ENCODE results near the gene GMPS. TPM values are rescaled to one million over a fixed set of nuclear protein-coding genes. Genes with fewer than 3 reads are reported as not detected.

The GMPS gene
- total RNA-seq, 1 experiment from 2014 or later = 43.3 TPM

- DNase-seq = no peak
Measured at GRCh38 chr3:155948476-155948875, 78.0 kb downstream of the GMPS start.

DNA sequence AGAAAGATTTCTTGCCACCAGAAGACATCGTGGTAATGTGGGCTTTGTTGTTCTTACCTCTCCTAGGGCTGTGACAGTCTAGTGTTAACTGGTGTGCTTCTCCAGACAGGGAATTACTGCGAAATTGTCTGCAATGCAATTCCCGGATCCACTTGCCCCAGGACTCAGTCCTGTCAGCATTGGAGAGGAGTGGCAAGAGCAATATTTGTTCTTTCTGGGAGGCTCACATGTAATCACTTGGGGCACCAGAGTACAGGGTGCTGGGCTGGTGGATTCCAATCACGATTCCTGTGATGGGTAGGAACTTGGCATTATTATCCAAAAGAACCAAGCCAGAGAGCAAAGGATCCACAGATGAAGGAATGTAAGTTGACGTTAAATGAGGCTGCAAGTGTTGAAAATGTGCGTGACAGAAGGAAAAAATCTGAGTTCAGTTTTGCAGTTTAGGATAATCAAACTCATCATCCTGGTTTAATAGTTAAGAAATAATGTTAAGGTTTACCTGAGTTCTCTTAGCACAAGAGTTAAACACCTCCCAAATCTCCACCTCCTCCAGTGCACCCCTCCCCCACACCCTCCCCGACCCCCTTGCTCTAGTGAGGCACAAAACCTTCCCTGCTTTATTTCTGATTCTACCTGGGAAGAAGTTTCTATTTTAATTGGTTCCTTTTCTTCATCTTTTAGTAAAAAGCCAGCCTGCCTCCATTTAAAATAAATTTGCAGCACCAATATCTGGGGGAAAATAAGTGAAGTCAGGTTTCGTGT is 79.2 kb downstream of the GMPS start:
- 0 out of 2 replicates have a peak, but pooled peaks cover 5% of the 10 kb centered on the region for H3K9me3 ChIP-seq (ENCODE audit: low read length)
- no peaks in the 10 kb centered on the region for H3F3A ChIP-seq (ENCODE audit: low read length, unreplicated experiment)
- CTCF ChIA-PET = no interaction called here
- H3K9me2 ChIP-seq (replicated peaks; ENCODE audit: low read length) = no peaks in the 10 kb centered on the region
- no peak for DNase-seq
- H3K4me3 ChIP-seq (ENCODE audit: low read length) = no peak overlapping the region
- no peak for ATAC-seq
- no peaks in the 10 kb centered on the region for H3K27me3 ChIP-seq (ENCODE audit: low read length)
- H2AFZ ChIP-seq (ENCODE audit: low read length) = no peak overlapping the region
- intact Hi-C loops (cut with micrococcal nuclease) = no loop called here
- no peak overlapping the region for H3K27ac ChIP-seq (ENCODE audit: low read length)
- no peaks in the 10 kb centered on the region; the same call in 1 of the 2 replicates for H3K4me1 ChIP-seq (ENCODE audit: insufficient read depth, low read length)
- BruUV-seq (replicated peaks) = no TSS peak
- H3K4me2 ChIP-seq (ENCODE audit: low read length) = no peak overlapping the region
- H3K36me3 ChIP-seq (ENCODE audit: low read depth, low read length) = 0 out of 2 replicates have a peak, but pooled peaks cover 5% of the 10 kb centered on the region
- POLR2A ChIA-PET (ENCODE audit: unreplicated experiment) = no interaction called here
- TF ChIP-seq EZH2 (IDR thresholded peaks at IDR 0.05; ENCODE audit: low read length, unreplicated experiment) (no peak), EZH2phosphoT487 (IDR thresholded peaks at IDR 0.05; ENCODE audit: borderline replicate concordance, low read length) (no peak), CTCF (conservative IDR thresholded peaks at IDR 0.05; ENCODE audit: low read depth, low read length) (no peak)
- H3K79me2 ChIP-seq (ENCODE audit: low read length) = no peaks in the 10 kb centered on the region
- no peak overlapping the region for H3K9ac ChIP-seq (ENCODE audit: low read length)
- no peaks in the 10 kb centered on the region for H4K20me1 ChIP-seq (ENCODE audit: low read length)

More at GRCh38 chr3:155948476-155948875, 78.0 kb downstream of the GMPS start:
- no peak for TF ChIP-seq EZH2 (IDR thresholded peaks at IDR 0.05; ENCODE audit: low read length, unreplicated experiment)
- TF ChIP-seq CTCF (conservative IDR thresholded peaks at IDR 0.05; ENCODE audit: low read depth, low read length) = no peak
- TF ChIP-seq EZH2phosphoT487 (IDR thresholded peaks at IDR 0.05; ENCODE audit: borderline replicate concordance, low read length) = no peak
- Histone ChIP-seq H3K9me3 (ENCODE audit: low read length) (0 out of 2 replicates have a peak, but pooled peaks cover 5% of the 10 kb centered on the region), H3K9ac (ENCODE audit: low read length) (no peak overlapping the region), H3K79me2 (ENCODE audit: low read length) (no peaks in the 10 kb centered on the region), H3K4me2 (ENCODE audit: low read length) (no peak overlapping the region), H3K9me2 (replicated peaks; ENCODE audit: low read length) (no peaks in the 10 kb centered on the region), H3F3A (ENCODE audit: low read length, unreplicated experiment) (no peaks in the 10 kb centered on the region), H3K36me3 (ENCODE audit: low read depth, low read length) (0 out of 2 replicates have a peak, but pooled peaks cover 5% of the 10 kb centered on the region), H4K20me1 (ENCODE audit: low read length) (no peaks in the 10 kb centered on the region), H3K4me1 (ENCODE audit: insufficient read depth, low read length) (no peaks in the 10 kb centered on the region; the same call in 1 of the 2 replicates), H3K27ac (ENCODE audit: low read length) (no peak overlapping the region), H3K27me3 (ENCODE audit: low read length) (no peaks in the 10 kb centered on the region), H2AFZ (ENCODE audit: low read length) (no peak overlapping the region), H3K4me3 (ENCODE audit: low read length) (no peak overlapping the region)
- intact Hi-C loops (cut with micrococcal nuclease) = no loop called here
- no peak for ATAC-seq
- ChIA-PET CTCF (no interaction called here), POLR2A (ENCODE audit: unreplicated experiment) (no interaction called here)
- no TSS peak for BruUV-seq (replicated peaks)

Measured in PC-3 (cell line).